ENCODE results near the gene KCNH2.
"Not testable (repeated sequence)": the region's sequence is repeated elsewhere in the genome, so short reads cannot be mapped to it uniquely, and the experiment has no call there.

Gene KCNH2

GRCh38 chr7:150924369-150924781 lies 53.7 kb downstream of the KCNH2 start:
- DNase-seq: no peak

GRCh38 chr7:150923802-150924201 lies 54.3 kb downstream of the KCNH2 start:
- DNase-seq: no peak

DNA sequence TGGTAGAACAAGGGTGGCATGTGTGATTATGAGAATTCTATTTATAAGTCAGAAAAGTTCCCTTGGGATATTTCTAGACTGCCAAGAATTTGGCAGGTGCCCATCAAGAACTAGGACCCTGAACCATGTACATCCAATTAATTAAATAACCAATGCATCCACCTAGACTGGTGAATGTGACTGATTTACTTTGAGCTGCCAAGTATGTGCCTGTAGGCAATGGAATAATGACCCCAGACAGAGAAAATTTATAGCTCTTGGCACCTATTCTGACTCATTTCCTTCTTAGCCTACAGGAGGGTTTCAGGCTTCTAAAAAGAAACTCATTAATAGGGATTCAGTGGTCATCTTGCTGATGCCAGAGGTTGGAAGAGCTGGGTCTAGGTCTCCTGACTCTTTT lies 54.9 kb downstream of the KCNH2 start:
- peak; percentile 9 for DNase-seq

GRCh38 chr7:150919160-150919559 lies 59.0 kb downstream of the KCNH2 start:
- no peak for DNase-seq

- DNase-seq: no peak
These were observed 59.7 kb downstream of the KCNH2 start for GRCh38 chr7:150918378-150918777.

DNA sequence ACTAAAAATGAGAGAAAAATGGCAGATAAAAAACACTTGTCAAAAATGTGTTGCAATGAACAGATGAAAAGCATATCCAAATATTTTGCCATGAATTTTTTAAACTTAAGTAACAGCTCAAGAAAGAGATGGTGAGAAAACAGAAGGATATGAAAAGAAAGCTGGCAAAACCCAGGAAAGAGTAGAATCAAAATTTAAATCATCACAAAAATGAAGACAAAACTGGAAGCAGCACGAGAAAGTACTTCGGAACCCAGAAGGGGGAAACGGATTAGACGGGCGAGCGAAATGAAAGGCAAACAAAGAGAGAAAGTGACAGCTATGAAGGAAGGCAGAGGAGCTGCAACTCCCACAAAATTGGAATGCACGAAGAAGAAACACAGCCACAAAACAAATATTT lies 60.2 kb downstream of the KCNH2 start:
- no peak for DNase-seq

DNA sequence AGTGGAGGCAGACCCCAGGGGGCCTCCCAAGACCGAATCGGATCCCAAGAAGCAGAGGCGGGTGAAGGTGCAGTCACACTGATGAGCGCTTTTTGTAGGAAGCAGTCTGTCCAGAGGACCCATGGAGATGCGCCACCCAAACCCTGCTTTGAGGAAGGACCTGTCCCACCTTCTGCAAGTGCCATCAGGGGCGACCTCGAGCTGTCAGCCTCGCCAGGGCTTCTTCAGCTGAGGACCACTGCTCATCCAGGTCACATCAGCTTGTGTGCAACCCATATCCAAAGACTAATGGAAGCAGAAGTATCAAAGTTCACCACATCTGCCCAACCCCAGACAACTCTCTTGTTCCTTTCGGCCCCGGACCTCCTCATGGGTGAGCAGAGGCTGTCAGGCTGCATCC lies 61.5 kb downstream of the KCNH2 start:
- DNase-seq: no peak

- DNase-seq: no peak
These were observed 63.2 kb downstream of the KCNH2 start for GRCh38 chr7:150914966-150915365.

- no peak for DNase-seq
These were observed 63.9 kb downstream of the KCNH2 start for GRCh38 chr7:150914196-150914595.

- no peak for DNase-seq
These were observed 65.7 kb downstream of the KCNH2 start for GRCh38 chr7:150912427-150912826.

DNA sequence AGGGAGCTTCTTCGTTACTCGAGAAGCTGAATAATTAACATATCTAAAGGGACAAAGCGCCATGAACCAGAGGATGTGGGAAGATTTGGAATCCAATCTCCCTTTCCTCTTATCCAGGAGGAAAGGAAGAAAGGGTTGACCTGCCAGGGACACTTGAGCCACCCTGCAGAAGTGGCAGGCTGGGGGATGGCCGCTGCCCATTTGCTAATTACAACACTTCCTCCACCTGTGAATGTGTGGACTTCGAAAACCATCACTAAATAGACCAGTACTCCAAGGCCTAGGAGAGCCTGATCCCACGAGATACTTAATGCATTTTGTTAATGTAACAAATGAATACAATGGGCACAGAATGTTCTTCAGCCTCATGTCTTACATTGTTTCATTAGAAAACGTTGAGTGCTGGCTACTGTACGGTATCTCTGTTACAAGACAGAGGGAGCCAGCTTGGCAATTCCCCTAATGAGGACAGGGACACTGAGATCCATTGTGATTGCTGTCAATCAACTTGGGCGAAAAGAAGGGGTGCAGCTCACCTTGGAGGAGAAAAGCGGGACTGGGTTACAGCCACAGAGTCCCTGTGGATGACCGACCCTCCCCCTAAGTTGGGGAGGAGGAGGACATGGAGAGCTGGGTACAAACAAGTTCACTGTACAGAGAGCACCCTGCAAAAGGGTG lies 66.4 kb downstream of the KCNH2 start:
- no peak for DNase-seq

DNA sequence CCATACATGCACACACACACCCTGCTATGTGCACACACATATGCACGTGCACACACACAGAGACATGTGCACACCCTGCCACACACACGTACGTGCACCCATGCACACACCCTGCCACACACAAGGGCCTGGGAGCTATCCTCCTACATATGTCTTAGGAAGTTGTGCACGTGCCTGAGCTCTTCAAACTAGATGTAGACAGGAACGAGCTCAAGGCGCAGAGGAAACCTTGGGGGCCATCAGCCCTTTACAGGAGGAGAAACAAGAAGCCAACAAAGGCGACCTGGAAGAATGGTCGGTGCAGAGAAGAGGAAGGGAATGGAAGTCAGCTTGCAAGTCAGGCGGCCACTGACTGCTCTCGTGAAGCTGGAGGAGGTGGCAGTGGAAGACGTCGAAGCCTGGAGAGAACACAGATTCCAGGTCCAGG lies 67.1 kb downstream of the KCNH2 start:
- no peak for DNase-seq

DNA sequence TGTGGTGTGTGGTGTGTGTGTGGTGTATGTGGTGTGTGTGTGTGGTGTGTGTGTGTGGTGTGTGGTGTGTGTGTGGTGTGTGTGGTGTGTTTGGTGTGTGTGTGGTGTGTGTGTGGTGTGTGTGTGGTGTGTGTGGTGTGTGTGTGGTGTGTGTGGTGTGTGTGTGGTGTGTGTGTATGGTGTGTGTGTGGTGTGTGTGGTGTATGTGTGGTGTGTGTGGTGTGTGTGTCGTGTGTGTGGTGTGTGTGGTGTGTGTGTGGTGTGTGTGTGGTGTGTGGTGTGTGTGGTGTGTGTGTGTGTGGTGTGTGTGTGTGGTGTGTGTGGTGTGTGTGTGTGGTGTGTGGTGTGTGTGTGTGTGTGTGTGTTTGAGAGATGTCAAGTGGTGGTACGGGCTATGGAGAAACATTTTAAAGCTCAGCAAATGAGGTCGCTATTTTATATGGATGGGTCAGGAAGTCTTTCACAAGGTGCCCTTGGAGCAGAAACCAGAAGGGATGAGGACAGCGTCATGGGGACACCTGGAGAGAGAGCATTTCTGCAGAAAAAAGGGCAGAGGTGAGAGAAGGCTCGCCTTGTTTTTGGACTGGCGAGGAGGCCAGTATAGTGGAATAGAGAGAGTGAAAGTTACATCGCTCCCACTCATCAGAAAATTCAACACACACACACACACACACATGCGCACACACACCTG lies 67.7 kb downstream of the KCNH2 start:
- DNase-seq: not testable (repeated sequence)

DNA sequence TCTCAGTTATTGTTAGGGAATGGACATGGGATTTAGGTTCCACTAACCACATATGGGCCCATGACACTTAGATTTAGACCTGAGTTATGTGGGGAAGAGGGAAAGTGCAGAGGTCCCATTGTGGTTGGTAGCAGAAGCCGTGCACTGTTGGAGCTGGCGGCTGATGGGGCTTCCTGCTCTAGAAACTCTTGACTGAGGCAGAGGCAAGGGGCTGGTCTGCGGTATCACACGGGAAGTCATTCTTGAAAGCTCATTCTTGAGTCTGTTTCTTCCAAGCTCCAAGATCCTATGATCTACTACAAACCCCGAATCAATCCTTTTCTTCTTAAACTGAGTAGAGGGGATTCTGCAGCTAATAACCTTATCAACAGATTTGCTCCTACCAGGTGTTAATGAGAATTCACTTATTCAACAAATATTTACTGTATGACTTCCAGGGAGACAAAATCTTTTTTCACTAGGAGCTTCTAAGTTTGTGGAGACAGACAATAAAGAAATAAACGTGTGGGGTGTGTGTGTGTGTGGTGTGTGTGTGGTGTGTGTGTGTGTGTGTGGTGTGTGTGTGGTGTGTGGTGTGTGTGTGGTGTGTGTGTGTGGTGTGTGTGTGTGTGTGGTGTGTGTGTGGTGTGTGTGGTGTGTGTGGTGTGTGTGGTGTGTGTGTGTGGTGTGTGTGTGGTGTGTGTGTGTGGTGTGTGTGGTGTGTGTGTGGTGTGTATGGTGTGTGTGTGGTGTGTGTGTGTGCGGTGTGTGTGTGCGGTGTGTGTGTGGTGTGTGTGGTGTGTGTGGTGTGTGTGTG lies 68.7 kb downstream of the KCNH2 start:
- DNase-seq: no peak

GRCh38 chr7:150908173-150908572 lies 69.9 kb downstream of the KCNH2 start:
- no peak for DNase-seq

GRCh38 chr7:150904011-150904909 lies 73.9 kb downstream of the KCNH2 start:
- no peak for DNase-seq

DNA sequence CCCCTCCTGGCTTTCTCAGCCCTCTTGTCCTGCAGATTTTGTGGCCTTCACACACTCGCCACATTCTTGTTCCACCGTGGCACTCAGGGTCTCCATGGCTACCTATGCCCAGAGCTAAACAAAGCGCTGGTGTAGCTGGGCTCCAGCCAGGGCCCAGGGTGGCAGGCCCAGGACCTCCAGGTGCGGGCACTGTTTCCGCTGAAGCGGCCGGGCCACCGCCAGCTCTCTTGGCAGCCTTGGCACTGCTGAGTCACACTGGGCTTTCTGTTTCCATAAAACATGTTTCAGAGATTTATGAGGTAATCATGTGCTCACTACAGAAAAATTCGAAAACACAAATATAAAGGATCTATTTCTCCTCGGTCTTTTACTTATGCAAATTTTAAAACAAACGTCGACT lies 74.5 kb downstream of the KCNH2 start:
- peak; percentile 57 for DNase-seq

DNA sequence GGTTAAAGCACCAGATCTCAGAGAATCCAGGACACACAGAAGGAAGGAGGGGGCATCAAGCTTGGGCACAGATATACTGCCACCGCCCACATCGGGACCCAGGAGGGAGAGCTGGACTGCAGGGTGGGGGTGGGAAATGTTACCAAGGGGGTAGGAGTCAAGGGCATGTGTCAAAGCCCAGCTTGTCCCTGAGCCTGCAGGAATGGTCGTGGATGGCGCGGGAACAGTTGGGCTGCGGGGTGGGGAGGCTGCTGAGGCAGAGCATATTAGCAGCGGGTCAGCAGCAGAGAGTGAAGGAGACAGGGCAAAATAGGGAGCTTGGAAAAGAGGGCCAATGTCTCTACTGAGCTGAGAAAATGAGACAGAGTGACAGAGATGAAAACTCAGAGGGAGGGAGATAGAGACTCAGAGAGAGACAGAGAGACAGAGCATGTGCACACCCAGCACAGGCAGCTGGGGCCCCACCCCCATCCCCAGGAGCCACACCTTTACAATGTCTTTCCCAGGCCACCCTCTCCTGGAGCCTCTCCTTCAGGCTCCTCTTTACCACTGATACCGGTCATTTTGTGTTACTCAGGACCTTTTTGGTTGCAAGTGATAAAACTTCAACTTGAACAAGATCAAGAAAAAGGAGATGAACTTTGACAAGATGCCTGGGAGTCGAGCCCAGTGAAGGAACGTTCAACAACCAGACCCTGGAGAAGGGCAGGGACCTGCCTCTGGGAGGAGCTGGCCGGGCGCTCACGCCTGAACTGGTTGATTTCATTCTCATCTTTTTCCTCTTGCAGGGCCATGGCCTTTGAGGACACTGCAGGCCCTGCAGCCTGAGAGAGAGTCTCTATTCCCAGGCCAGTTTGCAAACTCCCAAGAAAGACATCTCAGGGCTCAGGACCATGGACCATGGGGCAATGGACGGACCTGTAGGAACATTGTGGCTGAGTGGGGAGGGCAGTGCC lies 75.8 kb downstream of the KCNH2 start:
- no peak for DNase-seq

GRCh38 chr7:150901160-150902035 lies 76.7 kb downstream of the KCNH2 start:
- DNase-seq: peak; percentile 65

- no peak for DNase-seq
These were observed 77.4 kb downstream of the KCNH2 start for GRCh38 chr7:150900675-150901074.
